ENCODE results near the gene ACER3. TPM values are rescaled to one million over a fixed set of nuclear protein-coding genes. Genes with fewer than 3 reads are reported as not detected.
"Not testable (repeated sequence)": the region's sequence is repeated elsewhere in the genome, so short reads cannot be mapped to it uniquely, and the experiment has no call there.

The ACER3 gene
- total RNA-seq, 1 donor from 2014 or later = 14.7 TPM

GRCh38 chr11:76856571-76856970, 4.1 kb upstream of the ACER3 start:
- H3K4me1 Mint-ChIP-seq (ENCODE audit: low read depth) = peaks cover 4% of the 10 kb centered on the region
- no peak overlapping the region for H3K27ac Mint-ChIP-seq
- H3K27me3 Mint-ChIP-seq = no peaks in the 10 kb centered on the region
- H3K9me3 Mint-ChIP-seq (ENCODE audit: low read depth) = no peaks in the 10 kb centered on the region
- TF ChIP-seq CTCF (IDR thresholded peaks at IDR 0.05; ENCODE audit: unreplicated experiment) = no peak
- no peak overlapping the region for H3K4me3 Mint-ChIP-seq (ENCODE audit: low read depth)
- no peaks in the 10 kb centered on the region for H3K36me3 Mint-ChIP-seq (ENCODE audit: insufficient read depth)
- DNase-seq (ENCODE audit: low spot score, unreplicated experiment) = no peak

- DNase-seq (ENCODE audit: low spot score, unreplicated experiment) = no peak
- no peak for TF ChIP-seq CTCF (IDR thresholded peaks at IDR 0.05; ENCODE audit: unreplicated experiment)
- Mint-ChIP-seq H3K9me3 (ENCODE audit: low read depth) (no peaks in the 10 kb centered on the region), H3K27me3 (no peaks in the 10 kb centered on the region), H3K4me3 (ENCODE audit: low read depth) (no peak overlapping the region), H3K4me1 (ENCODE audit: low read depth) (peaks cover 9% of the 10 kb centered on the region), H3K36me3 (ENCODE audit: insufficient read depth) (no peaks in the 10 kb centered on the region), H3K27ac (no peak overlapping the region)
Measured at GRCh38 chr11:76857781-76858410, 2.8 kb upstream of the ACER3 start.

GRCh38 chr11:76859708-76860227, 950 bp upstream of the ACER3 start:
- Mint-ChIP-seq H3K27ac (peak overlapping the region; percentile 47), H3K27me3 (no peaks in the 10 kb centered on the region), H3K4me3 (ENCODE audit: low read depth) (peak overlapping the region; percentile 42), H3K36me3 (ENCODE audit: insufficient read depth) (no peaks in the 10 kb centered on the region), H3K9me3 (ENCODE audit: low read depth) (no peaks in the 10 kb centered on the region), H3K4me1 (ENCODE audit: low read depth) (peaks cover 9% of the 10 kb centered on the region)
- no peak for TF ChIP-seq CTCF (IDR thresholded peaks at IDR 0.05; ENCODE audit: unreplicated experiment)
- no peak for DNase-seq (ENCODE audit: low spot score, unreplicated experiment)

- no peak for DNase-seq (ENCODE audit: low spot score, unreplicated experiment)
- peak overlapping the region; percentile 96 for H3K27ac Mint-ChIP-seq
- no peaks in the 10 kb centered on the region for H3K36me3 Mint-ChIP-seq (ENCODE audit: insufficient read depth)
- H3K27me3 Mint-ChIP-seq = no peaks in the 10 kb centered on the region
- peak overlapping the region; percentile 90 for H3K4me3 Mint-ChIP-seq (ENCODE audit: low read depth)
- no peak for TF ChIP-seq CTCF (IDR thresholded peaks at IDR 0.05; ENCODE audit: unreplicated experiment)
- no peaks in the 10 kb centered on the region for H3K9me3 Mint-ChIP-seq (ENCODE audit: low read depth)
- H3K4me1 Mint-ChIP-seq (ENCODE audit: low read depth) = peaks cover 9% of the 10 kb centered on the region
Measured at GRCh38 chr11:76861490-76861953, 804 bp downstream of the ACER3 start.

- not testable (repeated sequence) for H3K4me3 Mint-ChIP-seq (ENCODE audit: low read depth); H3K9me3 Mint-ChIP-seq (ENCODE audit: low read depth); H3K27ac Mint-ChIP-seq
Measured at GRCh38 chr11:76862794-76863193, 2.1 kb downstream of the ACER3 start.

GRCh38 chr11:76863196-76863777, 2.6 kb downstream of the ACER3 start:
- Mint-ChIP-seq H3K27ac (no peak overlapping the region), H3K4me1 (ENCODE audit: low read depth) (peaks cover 9% of the 10 kb centered on the region), H3K4me3 (ENCODE audit: low read depth) (no peak overlapping the region), H3K27me3 (no peaks in the 10 kb centered on the region), H3K9me3 (ENCODE audit: low read depth) (no peaks in the 10 kb centered on the region), H3K36me3 (ENCODE audit: insufficient read depth) (no peaks in the 10 kb centered on the region)
- no peak for TF ChIP-seq CTCF (IDR thresholded peaks at IDR 0.05; ENCODE audit: unreplicated experiment)
- no peak for DNase-seq (ENCODE audit: low spot score, unreplicated experiment)

More at GRCh38 chr11:76862794-76863193, 2.1 kb downstream of the ACER3 start:
- not testable (repeated sequence) for H3K4me1 Mint-ChIP-seq (ENCODE audit: low read depth); H3K27me3 Mint-ChIP-seq; DNase-seq (ENCODE audit: low spot score, unreplicated experiment); H3K36me3 Mint-ChIP-seq (ENCODE audit: insufficient read depth)

All from progenitor cell of endocrine pancreas (in vitro differentiated cells).